Liver (tissue), 9 donors: ENCODE data around the gene PRKN. TPM values are rescaled to one million over a fixed set of nuclear protein-coding genes. Genes with fewer than 3 reads are reported as not detected.

ENCODE experiments used
- DNase-seq: peaks from one replicate; pipeline ENCODE4 v3.0.0-alpha.2; 2017; ENCODE audit warnings: low spot score
- H3K27ac ChIP-seq, 2 donors: one replicate each; pipeline ENCODE4 v1.7.0; 2013; ENCODE audit warnings: inconsistent platforms in 2 of 2, low read length in 2 of 2, control low read depth in 1 of 2, low read depth in 1 of 2, mild to moderate bottlenecking in 1 of 2
- H3K27me3 ChIP-seq, 4 donors: one replicate each; pipeline versions ENCODE4 v1.6.1 to v1.7.0; 2013; ENCODE audit warnings: low read length in 3 of 4, inconsistent platforms in 1 of 4, mild to moderate bottlenecking in 1 of 4, moderate library complexity in 1 of 4; ENCODE audit not compliant: control insufficient read depth in 4 of 4, insufficient read depth in 4 of 4
- H3K36me3 ChIP-seq, 4 donors: one replicate each; pipeline versions ENCODE4 v1.6.1 to v1.7.0; 2013; ENCODE audit warnings: low read length in 3 of 4, mild to moderate bottlenecking in 3 of 4, low read depth in 1 of 4, moderate library complexity in 1 of 4; ENCODE audit not compliant: control insufficient read depth in 4 of 4, insufficient read depth in 3 of 4
- H3K4me1 ChIP-seq, 4 donors: one replicate each; pipeline versions ENCODE4 v1.6.1 to v1.7.0; 2013; ENCODE audit warnings: low read length in 3 of 4, mild to moderate bottlenecking in 3 of 4, moderate library complexity in 1 of 4; ENCODE audit not compliant: control insufficient read depth in 4 of 4, insufficient read depth in 4 of 4
- H3K4me3 ChIP-seq, 3 donors: one replicate each; pipeline versions ENCODE4 v1.6.1 to v1.7.0; 2013; ENCODE audit warnings: low read length in 3 of 3, control low read depth in 1 of 3, low read depth in 1 of 3, mild to moderate bottlenecking in 1 of 3
- H3K9ac ChIP-seq, 2 donors: one replicate each; pipeline ENCODE4 v1.7.0; 2013; ENCODE audit warnings: low read length in 2 of 2, mild to moderate bottlenecking in 2 of 2, moderate library complexity in 2 of 2, control low read depth in 1 of 2, low read depth in 1 of 2
- H3K9me3 ChIP-seq, 4 donors: one replicate each; pipeline versions ENCODE4 v1.6.1 to v1.7.0; 2013; ENCODE audit warnings: low read length in 3 of 4; ENCODE audit not compliant: control insufficient read depth in 4 of 4
- EGR1 ChIP-seq, 2 donors: IDR thresholded peaks; 2 replicates each; pipeline ENCODE4 v1.6.1; 2016 to 2018; ENCODE audit warnings: antibody characterized with exemption in 2 of 2, low read depth in 2 of 2
- FOXA1 ChIP-seq: IDR thresholded peaks from 2 replicates; pipeline ENCODE4 v1.6.1; 2016; ENCODE audit warnings: antibody characterized with exemption
- FOXA2 ChIP-seq: IDR thresholded peaks from 2 replicates; pipeline ENCODE4 v1.6.1; 2016; ENCODE audit warnings: antibody characterized with exemption
- GABPA ChIP-seq, 2 donors: IDR thresholded peaks in 1 of 2; conservative IDR thresholded peaks in 1 of 2; 2 replicates each; pipeline ENCODE4 v1.6.1; 2016; ENCODE audit warnings: antibody characterized with exemption in 2 of 2, mild to moderate bottlenecking in 1 of 2, moderate library complexity in 1 of 2
- HNF4A ChIP-seq, 2 donors: conservative IDR thresholded peaks; 2 replicates each; pipeline ENCODE4 v1.6.1; 2016; ENCODE audit warnings: antibody characterized with exemption in 2 of 2, mild to moderate bottlenecking in 2 of 2
- HNF4G ChIP-seq: IDR thresholded peaks from 2 replicates; pipeline ENCODE4 v1.6.1; 2016; ENCODE audit warnings: antibody characterized with exemption
- NR2F2 ChIP-seq: IDR thresholded peaks from 2 replicates; pipeline ENCODE4 v1.6.1; 2016; ENCODE audit warnings: antibody characterized with exemption
- RAD21 ChIP-seq, 2 donors: IDR thresholded peaks; 2 replicates each; pipeline ENCODE4 v1.6.1; 2016; ENCODE audit warnings: antibody characterized with exemption in 2 of 2, mild to moderate bottlenecking in 2 of 2
- RXRA ChIP-seq, 2 donors: IDR thresholded peaks; 2 replicates each; pipeline ENCODE4 v1.6.1; 2017 to 2018; ENCODE audit warnings: antibody characterized with exemption in 2 of 2, mild to moderate bottlenecking in 1 of 2
- SP1 ChIP-seq: IDR thresholded peaks from 2 replicates; pipeline ENCODE4 v1.6.1; 2018; ENCODE audit warnings: antibody characterized with exemption, mild to moderate bottlenecking
- TAF1 ChIP-seq: conservative IDR thresholded peaks from 2 replicates; pipeline ENCODE4 v1.6.1; 2016; ENCODE audit warnings: antibody characterized with exemption, mild to moderate bottlenecking
- YY1 ChIP-seq: IDR thresholded peaks from 2 replicates; pipeline ENCODE4 v1.6.1; 2016; ENCODE audit warnings: antibody characterized with exemption, mild to moderate bottlenecking
- WGBS: extraction: QIAGEN DNeasy Blood & Tissue Kit; methylation state at CpG from one replicate; pipeline ENCODE4 v1.1.7; 2013; 5-methylcytosine and 5-hydroxymethylcytosine counted together
- polyA plus RNA-seq, 2 donors: library from polyadenylated mRNA; stranded (reverse) in 1 of 2; unstranded in 1 of 2; fragments of 200-250 nt in 1 of 2; fragments of >200 nt in 1 of 2; fragmentation: Nextera tagmentation in 1 of 2; extraction: Ambion mirVana in 1 of 2; gene quantifications; one replicate each; pipeline versions ENCODE4 v1.2.1 to v1.2.3, GENCODE V29; 2013 to 2015
- total RNA-seq, 2 donors: library from RNA; depleted of rRNA; stranded (reverse); fragments of >200 nt; gene quantifications; one replicate each; pipeline ENCODE4 v1.2.3, GENCODE V29; 2014
- TF ChIP-seq, protein P1 (sequence below): IDR thresholded peaks from 2 replicates; pipeline ENCODE4 v1.6.1; 2016; ENCODE audit warnings: antibody characterized with exemption
- TF ChIP-seq, protein P2 (sequence below): IDR thresholded peaks from 2 replicates; pipeline ENCODE4 v1.6.1; 2016; ENCODE audit warnings: antibody characterized with exemption
- TF ChIP-seq, protein P3 (sequence below): fragments of 150-350 bp; IDR thresholded peaks from 2 replicates; pipeline ENCODE4 v1.5.1; 2017; ENCODE audit warnings: improper control_type of control experiment, low read depth, low read length; ENCODE audit not compliant: missing input control
- TF ChIP-seq, protein P4 (sequence below): IDR thresholded peaks from 2 replicates; pipeline ENCODE4 v1.6.1; 2016; ENCODE audit warnings: antibody characterized with exemption, mild to moderate bottlenecking
- donor health status: healthy.
- donor health status: healthy.
- donor health status: healthy.
- donor health status: healthy.
- donor health status: healthy.

The PRKN gene
- total and polyA plus RNA-seq, 4 donors, result 0.47 to 4.1 (median 3.2) TPM

DNA sequence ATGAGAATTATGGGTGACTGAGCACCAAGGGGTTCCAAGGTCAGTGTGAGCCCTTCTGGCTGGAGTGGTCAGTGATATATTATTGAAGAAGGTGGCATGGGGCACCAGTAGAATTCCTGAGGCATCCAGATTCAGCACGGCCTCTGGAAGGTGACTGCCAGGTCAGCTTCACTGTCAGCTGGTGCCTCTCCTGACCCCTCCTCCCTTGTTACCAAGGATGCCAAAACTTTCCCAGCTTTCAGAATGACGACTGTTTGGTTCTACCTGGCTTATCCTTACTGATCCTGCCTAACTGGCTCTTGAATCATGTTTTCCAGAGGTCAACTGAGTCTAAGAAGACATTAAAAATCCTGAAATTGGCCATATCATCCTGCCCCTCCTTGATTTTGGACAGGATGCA is 1264.5 kb downstream of the PRKN start:
- H3K27ac ChIP-seq, result no peak overlapping the region
- 73% methylated on average over 2 of the region's 2 CpGs for WGBS
- DNase-seq, result no peak
- H3K9ac ChIP-seq, result no peak overlapping the region
- H3K4me3 ChIP-seq, result no peak overlapping the region
- TF ChIP-seq RAD21 (IDR thresholded peaks at IDR 0.05) (no peak), RXRA (IDR thresholded peaks at IDR 0.05) (no peak), YY1 (no peak), HNF4G (no peak), SP1 (no peak), HNF4A (conservative IDR thresholded peaks at IDR 0.05) (no peak), GABPA (IDR thresholded peaks at IDR 0.05 in 1 of 2, conservative IDR thresholded peaks at IDR 0.05 in 1 of 2) (no peak), FOXA2 (no peak), FOXA1 (no peak)
- TF ChIP-seq, protein P1, sequence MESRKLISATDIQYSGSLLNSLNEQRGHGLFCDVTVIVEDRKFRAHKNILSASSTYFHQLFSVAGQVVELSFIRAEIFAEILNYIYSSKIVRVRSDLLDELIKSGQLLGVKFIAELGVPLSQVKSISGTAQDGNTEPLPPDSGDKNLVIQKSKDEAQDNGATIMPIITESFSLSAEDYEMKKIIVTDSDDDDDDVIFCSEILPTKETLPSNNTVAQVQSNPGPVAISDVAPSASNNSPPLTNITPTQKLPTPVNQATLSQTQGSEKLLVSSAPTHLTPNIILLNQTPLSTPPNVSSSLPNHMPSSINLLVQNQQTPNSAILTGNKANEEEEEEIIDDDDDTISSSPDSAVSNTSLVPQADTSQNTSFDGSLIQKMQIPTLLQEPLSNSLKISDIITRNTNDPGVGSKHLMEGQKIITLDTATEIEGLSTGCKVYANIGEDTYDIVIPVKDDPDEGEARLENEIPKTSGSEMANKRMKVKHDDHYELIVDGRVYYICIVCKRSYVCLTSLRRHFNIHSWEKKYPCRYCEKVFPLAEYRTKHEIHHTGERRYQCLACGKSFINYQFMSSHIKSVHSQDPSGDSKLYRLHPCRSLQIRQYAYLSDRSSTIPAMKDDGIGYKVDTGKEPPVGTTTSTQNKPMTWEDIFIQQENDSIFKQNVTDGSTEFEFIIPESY, result no peak
- TF ChIP-seq, protein P2, sequence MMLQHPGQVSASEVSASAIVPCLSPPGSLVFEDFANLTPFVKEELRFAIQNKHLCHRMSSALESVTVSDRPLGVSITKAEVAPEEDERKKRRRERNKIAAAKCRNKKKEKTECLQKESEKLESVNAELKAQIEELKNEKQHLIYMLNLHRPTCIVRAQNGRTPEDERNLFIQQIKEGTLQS, result no peak
- TF ChIP-seq, protein P3, sequence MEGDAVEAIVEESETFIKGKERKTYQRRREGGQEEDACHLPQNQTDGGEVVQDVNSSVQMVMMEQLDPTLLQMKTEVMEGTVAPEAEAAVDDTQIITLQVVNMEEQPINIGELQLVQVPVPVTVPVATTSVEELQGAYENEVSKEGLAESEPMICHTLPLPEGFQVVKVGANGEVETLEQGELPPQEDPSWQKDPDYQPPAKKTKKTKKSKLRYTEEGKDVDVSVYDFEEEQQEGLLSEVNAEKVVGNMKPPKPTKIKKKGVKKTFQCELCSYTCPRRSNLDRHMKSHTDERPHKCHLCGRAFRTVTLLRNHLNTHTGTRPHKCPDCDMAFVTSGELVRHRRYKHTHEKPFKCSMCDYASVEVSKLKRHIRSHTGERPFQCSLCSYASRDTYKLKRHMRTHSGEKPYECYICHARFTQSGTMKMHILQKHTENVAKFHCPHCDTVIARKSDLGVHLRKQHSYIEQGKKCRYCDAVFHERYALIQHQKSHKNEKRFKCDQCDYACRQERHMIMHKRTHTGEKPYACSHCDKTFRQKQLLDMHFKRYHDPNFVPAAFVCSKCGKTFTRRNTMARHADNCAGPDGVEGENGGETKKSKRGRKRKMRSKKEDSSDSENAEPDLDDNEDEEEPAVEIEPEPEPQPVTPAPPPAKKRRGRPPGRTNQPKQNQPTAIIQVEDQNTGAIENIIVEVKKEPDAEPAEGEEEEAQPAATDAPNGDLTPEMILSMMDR, result no peak
- H3K36me3 ChIP-seq, result no peaks in the 10 kb centered on the region
- no peaks in the 10 kb centered on the region for H3K27me3 ChIP-seq
- H3K9me3 ChIP-seq, result no peaks in the 10 kb centered on the region
- no peaks in the 10 kb centered on the region for H3K4me1 ChIP-seq

DNA sequence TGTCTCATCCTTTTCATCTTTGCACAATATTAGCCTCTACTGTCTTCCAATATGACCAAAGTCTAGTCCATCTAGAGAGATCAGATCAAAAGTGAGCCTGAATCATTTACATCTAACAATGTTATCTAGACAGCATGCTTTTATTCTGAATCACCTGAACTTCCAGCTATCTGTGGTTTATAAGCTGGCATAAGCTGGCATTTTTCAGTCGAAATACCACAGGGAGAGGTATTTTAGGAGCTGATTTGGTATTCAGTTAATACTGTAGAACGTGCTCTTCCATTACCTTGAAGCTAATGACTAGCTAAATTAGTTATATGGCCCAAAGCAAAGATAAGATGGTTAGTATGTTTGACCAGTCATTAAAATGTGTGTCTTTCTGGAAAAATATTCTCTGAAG is 1265.4 kb downstream of the PRKN start:
- no peaks in the 10 kb centered on the region for H3K27me3 ChIP-seq
- no peak overlapping the region for H3K27ac ChIP-seq
- no peaks in the 10 kb centered on the region for H3K4me1 ChIP-seq
- H3K9me3 ChIP-seq, result no peaks in the 10 kb centered on the region
- no peaks in the 10 kb centered on the region for H3K36me3 ChIP-seq
- TF ChIP-seq GABPA (IDR thresholded peaks at IDR 0.05 in 1 of 2, conservative IDR thresholded peaks at IDR 0.05 in 1 of 2) (no peak), TAF1 (no peak)
- WGBS, result 79% methylated on average over 2 of the region's 2 CpGs
- no peak overlapping the region for H3K4me3 ChIP-seq
- no peak for DNase-seq
- no peak overlapping the region for H3K9ac ChIP-seq

DNA sequence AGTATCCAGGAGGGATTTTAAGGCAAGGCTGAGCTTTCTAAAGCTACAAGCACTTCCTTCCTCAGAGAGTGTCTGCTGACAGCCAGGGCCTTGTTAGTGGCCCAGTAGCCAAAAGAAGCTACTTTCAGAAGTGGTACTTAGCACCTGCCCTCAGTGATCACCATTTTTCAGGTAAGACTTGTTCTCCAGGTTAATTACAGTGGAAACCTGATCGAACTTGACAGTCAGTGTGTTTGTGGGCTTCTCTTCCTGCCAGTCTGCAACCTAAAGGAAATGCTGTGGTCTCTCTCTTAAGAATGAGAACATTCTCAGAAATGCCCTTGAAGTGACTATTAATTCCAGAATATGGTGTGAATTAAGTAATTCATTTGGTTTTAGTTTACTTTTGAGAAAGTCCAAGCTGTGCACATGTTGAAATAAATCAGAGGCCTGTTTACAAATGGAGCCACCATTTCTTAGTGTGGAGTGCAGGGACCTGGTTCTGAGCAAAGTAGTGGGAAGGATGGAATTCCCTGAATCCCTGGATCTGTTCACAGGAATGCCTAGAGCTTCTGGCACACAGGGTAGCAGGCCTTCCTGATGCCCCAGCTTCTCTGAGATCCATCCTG is 1268.5 kb downstream of the PRKN start:
- Histone ChIP-seq H3K9ac (no peak overlapping the region), H3K27me3 (no peaks in the 10 kb centered on the region), H3K4me1 (no peaks in the 10 kb centered on the region), H3K9me3 (no peaks in the 10 kb centered on the region), H3K27ac (no peak overlapping the region), H3K36me3 (no peaks in the 10 kb centered on the region), H3K4me3 (no peak overlapping the region)
- WGBS, result 67% methylated on average over 1 of the region's 1 CpG
- no peak for DNase-seq
- TF ChIP-seq, protein P4, sequence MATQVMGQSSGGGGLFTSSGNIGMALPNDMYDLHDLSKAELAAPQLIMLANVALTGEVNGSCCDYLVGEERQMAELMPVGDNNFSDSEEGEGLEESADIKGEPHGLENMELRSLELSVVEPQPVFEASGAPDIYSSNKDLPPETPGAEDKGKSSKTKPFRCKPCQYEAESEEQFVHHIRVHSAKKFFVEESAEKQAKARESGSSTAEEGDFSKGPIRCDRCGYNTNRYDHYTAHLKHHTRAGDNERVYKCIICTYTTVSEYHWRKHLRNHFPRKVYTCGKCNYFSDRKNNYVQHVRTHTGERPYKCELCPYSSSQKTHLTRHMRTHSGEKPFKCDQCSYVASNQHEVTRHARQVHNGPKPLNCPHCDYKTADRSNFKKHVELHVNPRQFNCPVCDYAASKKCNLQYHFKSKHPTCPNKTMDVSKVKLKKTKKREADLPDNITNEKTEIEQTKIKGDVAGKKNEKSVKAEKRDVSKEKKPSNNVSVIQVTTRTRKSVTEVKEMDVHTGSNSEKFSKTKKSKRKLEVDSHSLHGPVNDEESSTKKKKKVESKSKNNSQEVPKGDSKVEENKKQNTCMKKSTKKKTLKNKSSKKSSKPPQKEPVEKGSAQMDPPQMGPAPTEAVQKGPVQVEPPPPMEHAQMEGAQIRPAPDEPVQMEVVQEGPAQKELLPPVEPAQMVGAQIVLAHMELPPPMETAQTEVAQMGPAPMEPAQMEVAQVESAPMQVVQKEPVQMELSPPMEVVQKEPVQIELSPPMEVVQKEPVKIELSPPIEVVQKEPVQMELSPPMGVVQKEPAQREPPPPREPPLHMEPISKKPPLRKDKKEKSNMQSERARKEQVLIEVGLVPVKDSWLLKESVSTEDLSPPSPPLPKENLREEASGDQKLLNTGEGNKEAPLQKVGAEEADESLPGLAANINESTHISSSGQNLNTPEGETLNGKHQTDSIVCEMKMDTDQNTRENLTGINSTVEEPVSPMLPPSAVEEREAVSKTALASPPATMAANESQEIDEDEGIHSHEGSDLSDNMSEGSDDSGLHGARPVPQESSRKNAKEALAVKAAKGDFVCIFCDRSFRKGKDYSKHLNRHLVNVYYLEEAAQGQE, result no peak
- TF ChIP-seq, protein P3, result no peak
- TF ChIP-seq TAF1 (no peak), FOXA1 (no peak), NR2F2 (no peak), RXRA (IDR thresholded peaks at IDR 0.05) (no peak), GABPA (IDR thresholded peaks at IDR 0.05 in 1 of 2, conservative IDR thresholded peaks at IDR 0.05 in 1 of 2) (no peak), FOXA2 (no peak), RAD21 (IDR thresholded peaks at IDR 0.05) (no peak), HNF4A (conservative IDR thresholded peaks at IDR 0.05) (no peak), EGR1 (IDR thresholded peaks at IDR 0.05; ENCODE audit: low read depth in 2 of 2) (no peak)
- TF ChIP-seq, protein P2, result no peak
